Measurements from ENCODE around the gene NBEAL2.

The NBEAL2 gene

DNA sequence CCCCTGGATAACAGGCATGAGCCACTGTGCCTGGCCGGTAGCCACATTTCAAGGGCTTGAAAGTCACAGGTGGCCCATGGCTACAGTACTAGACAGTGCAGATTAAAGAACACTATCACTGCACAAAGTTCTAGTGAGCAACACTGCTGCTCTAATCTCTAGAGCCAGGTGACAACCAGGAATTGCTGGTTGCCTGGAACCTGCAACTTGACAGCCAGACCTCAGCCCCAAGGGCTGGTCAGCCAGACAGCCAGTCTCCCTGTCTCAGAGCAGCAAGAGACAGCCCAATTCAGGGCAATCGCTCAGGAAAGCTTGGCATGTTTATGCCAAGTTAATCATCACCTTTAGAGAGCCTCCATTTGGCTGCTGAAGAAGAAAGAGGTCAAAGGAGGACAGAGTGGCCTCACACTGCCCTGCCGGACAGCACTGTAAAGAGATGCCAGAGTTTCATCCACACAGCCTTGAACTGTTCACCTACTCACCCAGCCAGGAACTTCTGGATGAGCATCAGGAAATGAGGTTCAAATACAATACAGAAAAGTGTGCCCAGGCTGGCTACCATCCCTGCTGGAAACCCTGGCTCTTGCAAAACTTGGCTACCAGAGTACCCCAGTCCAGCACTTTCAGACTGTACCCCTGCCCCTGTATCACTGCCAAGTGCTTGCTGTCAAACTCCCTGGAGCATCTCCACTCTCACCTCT is 8.9 kb upstream of the NBEAL2 start:
- TF ChIP-seq POLR2A (IDR thresholded peaks at IDR 0.05; ENCODE audit: low read depth, low read length): no peak
- no peak for TF ChIP-seq POLR2AphosphoS5 (IDR thresholded peaks at IDR 0.05; ENCODE audit: low read depth, low read length)
- no peak for TF ChIP-seq TAF1 (IDR thresholded peaks at IDR 0.05; ENCODE audit: borderline replicate concordance, low read depth, low read length)
- FAIRE-seq: no peak
- DNase-seq (ENCODE audit: insufficient read length): no peak

DNA sequence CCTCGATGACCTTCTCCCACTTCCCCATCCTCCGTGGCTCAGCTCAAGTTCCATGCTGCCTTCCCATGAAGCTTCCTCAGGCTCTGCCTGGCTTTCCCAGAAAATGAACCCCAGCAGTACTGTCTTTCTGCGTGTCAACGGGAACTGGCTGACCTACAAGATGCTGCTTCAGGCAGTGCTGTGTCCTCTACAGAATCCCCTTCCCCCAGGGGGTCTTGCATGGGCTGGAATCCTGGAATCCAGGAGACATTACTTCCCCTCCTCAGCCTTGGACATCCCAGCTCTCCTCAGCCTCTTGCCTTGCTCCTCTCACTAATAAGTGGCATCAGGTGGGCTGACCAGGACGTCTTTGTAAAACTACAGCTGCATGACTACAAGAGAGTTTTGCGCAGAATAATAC is 8.3 kb upstream of the NBEAL2 start:
- no peak for TF ChIP-seq TAF1 (IDR thresholded peaks at IDR 0.05; ENCODE audit: borderline replicate concordance, low read depth, low read length)
- TF ChIP-seq POLR2AphosphoS5 (IDR thresholded peaks at IDR 0.05; ENCODE audit: low read depth, low read length): no peak
- no peak for TF ChIP-seq POLR2A (IDR thresholded peaks at IDR 0.05; ENCODE audit: low read depth, low read length)
- DNase-seq (ENCODE audit: insufficient read length): no peak
- FAIRE-seq: peak; percentile 65

DNA sequence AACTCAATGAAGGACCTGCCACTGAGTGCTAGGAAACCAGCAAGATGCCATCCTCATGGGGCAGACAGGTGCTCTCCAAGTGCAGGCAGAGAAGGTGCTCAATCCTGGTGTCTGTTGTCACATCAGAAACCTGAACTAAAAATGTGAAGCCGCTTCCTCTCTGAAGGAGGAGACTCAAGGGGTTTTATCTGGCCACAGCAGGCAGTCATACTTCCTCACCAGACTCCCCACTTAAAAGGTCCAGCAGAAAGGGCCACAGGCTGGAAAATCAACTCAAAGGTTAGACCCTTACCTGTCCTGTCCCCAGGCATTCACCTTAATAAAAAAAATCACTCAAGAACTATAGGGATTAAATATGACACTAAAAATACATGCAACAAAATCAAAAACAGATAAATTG is 7.7 kb upstream of the NBEAL2 start:
- FAIRE-seq: peak; percentile 69
- DNase-seq (ENCODE audit: insufficient read length): no peak
- TF ChIP-seq TAF1 (IDR thresholded peaks at IDR 0.05; ENCODE audit: borderline replicate concordance, low read depth, low read length) (no peak), POLR2A (IDR thresholded peaks at IDR 0.05; ENCODE audit: low read depth, low read length) (no peak)

DNA sequence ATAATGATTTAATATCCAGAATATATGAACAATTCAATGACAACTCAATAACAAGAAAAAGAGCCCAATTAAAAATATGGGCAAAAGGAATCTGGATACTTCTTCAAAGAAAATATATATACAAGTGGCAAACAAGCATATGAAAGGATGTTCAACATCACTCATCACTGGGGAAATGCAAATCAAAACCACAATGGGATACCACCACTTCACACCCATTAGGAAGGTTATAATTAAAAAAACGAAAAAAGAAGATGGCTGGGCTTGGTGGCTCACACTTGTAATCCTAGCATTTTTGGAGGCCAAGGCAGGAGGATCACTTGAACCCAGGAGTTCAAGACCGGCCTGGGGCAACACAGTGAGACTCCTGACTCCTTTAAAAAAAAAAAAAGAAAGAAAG is 7.1 kb upstream of the NBEAL2 start:
- FAIRE-seq: peak; percentile 54

DNA sequence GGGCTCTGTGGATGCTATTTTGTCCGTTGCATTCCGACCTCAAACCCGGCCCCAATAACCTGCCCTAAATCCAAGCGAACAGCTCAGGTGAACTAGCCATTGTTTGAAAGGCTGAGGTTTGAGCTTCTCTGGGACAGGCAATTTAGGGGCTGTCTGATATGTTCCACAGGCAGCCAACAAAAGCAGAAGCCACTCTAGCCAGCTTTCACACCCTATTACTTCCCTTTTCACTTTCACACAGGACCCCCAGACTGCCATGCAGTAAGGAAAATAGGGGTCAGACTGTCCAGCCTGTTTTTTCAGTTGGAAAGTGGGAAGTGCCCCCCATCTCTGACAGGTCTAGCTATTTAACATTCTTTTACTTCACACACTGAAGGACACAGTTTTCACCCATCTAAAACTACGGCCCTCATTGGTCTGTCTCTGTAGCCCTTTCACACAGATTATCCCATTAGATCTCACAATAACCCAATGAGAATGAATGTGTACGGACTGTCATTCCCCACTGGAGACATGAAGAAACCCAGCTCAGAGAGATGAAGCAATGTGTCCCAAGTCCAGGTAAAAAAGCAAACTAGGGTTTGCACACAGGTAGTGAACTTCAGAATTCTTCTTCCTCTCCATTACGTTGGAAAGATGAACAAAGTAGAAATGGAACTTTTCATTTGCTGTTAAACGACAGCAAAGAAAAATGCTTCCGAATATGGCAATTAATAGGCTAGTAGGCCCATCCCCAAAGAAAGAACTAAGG is 4.9 kb upstream of the NBEAL2 start:
- no peak for TF ChIP-seq POLR2AphosphoS5 (IDR thresholded peaks at IDR 0.05; ENCODE audit: low read depth, low read length)
- TF ChIP-seq POLR2A (IDR thresholded peaks at IDR 0.05; ENCODE audit: low read depth, low read length): peak; percentile 38; the same call in 1 of the 2 replicates
- no peak for DNase-seq (ENCODE audit: insufficient read length)
- peak; percentile 82 for FAIRE-seq

More for the DNA sequence above, 7.1 kb upstream of the NBEAL2 start:
- no peak for TF ChIP-seq POLR2A (IDR thresholded peaks at IDR 0.05; ENCODE audit: low read depth, low read length)
- TF ChIP-seq POLR2AphosphoS5 (IDR thresholded peaks at IDR 0.05; ENCODE audit: low read depth, low read length): no peak
- no peak for TF ChIP-seq TAF1 (IDR thresholded peaks at IDR 0.05; ENCODE audit: borderline replicate concordance, low read depth, low read length)
- DNase-seq (ENCODE audit: insufficient read length): no peak

DNA sequence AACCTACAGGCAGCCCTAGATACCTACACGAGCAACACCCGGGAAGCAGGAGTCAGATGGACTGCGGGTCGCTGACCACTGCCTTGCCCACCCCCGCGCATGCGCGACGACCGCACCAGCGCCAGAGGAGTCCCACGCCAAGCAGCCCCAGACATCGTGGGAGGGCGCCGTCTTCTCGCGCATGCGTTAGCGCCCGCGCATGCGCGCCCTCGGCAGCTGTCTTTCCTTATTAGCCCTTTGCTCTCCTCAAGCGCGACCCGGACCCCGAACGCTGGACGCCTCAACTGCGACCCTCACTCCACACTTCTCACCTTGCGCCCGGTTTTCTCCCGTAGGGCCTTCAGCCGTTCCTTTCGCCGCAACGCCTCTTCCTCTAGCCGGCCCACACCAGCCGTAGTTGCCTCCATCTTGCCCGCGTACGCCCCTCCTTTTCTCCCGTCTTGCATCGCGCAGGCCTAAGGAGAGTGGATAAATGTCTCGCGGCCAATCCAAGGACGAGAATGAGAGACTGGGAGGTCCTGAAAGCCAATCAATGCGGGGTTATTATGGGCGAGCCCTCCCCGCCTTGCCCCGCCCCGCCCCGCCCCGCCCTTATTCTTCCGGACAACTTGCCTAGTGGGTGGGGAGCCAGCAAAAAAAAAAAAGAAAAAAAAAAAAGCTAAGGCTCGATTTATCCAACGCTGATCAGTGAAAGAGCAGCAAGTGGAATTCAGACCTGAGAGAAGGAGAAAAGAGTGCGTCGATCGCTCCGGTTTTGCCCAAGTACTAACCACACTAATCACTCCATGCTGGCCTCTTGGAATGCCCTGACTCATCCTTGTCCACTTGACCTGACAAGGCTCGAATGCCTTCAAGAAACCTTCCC is 2.9 kb upstream of the NBEAL2 start, which contains the start of gene CCDC12:
Gene CCDC12 (minus strand): TSS at position 420 of the 865 bp plus-strand sequence. CDS start 13 bp downstream, at position 407.
- peak; percentile 79 for TF ChIP-seq TAF1 (IDR thresholded peaks at IDR 0.05; ENCODE audit: borderline replicate concordance, low read depth, low read length)
- peak; percentile 95 for TF ChIP-seq POLR2AphosphoS5 (IDR thresholded peaks at IDR 0.05; ENCODE audit: low read depth, low read length)
- TF ChIP-seq POLR2A (IDR thresholded peaks at IDR 0.05; ENCODE audit: low read depth, low read length): peak; percentile 90
- peak; percentile 94 for DNase-seq (ENCODE audit: insufficient read length)
- FAIRE-seq: peak; percentile 94

DNA sequence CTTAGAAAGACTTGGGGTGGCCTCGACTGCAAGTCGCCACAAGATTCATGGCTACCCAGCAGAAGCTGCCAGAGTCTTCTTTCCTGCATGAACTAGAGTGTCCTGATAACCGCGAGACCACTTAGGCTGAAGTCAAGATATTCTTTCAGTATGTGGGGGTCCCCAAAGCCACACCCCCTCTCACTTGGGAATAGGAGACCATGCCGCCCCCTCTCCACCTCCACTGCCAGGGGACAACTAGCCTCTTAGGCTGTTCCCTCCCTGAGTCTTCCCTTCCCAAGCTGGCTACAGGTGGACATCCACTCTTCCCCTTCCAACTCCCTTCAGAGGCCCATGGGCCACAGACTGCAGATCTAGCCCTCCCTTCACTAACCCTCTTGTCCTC is 1.7 kb upstream of the NBEAL2 start:
- TF ChIP-seq POLR2A (IDR thresholded peaks at IDR 0.05; ENCODE audit: low read depth, low read length) (no peak), TAF1 (IDR thresholded peaks at IDR 0.05; ENCODE audit: borderline replicate concordance, low read depth, low read length) (no peak), POLR2AphosphoS5 (IDR thresholded peaks at IDR 0.05; ENCODE audit: low read depth, low read length) (no peak)
- DNase-seq (ENCODE audit: insufficient read length) (no peak), FAIRE-seq (no peak)

DNA sequence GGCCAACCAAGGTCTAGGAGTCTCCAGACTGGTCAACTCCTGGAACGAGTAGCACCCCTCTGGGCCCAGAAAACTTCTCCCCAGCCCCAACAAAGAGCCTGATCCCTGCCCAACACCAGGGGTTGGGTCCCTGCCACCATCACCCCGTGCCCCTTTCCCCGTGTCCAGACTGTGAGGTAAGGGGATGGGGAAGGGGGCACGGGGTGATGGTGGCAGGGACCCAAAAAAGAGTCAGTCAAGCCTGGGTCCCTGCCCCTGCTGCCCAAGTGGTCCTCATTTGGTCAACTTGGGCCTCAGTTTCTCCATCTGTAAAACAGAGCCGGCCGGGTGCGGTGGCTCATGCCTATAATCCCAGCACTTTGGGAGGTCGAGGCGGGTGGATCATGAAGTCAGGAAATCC is 1.1 kb upstream of the NBEAL2 start:
- no peak for TF ChIP-seq POLR2A (IDR thresholded peaks at IDR 0.05; ENCODE audit: low read depth, low read length)
- no peak for TF ChIP-seq TAF1 (IDR thresholded peaks at IDR 0.05; ENCODE audit: borderline replicate concordance, low read depth, low read length)
- no peak for TF ChIP-seq POLR2AphosphoS5 (IDR thresholded peaks at IDR 0.05; ENCODE audit: low read depth, low read length)
- no peak for DNase-seq (ENCODE audit: insufficient read length)
- no peak for FAIRE-seq

DNA sequence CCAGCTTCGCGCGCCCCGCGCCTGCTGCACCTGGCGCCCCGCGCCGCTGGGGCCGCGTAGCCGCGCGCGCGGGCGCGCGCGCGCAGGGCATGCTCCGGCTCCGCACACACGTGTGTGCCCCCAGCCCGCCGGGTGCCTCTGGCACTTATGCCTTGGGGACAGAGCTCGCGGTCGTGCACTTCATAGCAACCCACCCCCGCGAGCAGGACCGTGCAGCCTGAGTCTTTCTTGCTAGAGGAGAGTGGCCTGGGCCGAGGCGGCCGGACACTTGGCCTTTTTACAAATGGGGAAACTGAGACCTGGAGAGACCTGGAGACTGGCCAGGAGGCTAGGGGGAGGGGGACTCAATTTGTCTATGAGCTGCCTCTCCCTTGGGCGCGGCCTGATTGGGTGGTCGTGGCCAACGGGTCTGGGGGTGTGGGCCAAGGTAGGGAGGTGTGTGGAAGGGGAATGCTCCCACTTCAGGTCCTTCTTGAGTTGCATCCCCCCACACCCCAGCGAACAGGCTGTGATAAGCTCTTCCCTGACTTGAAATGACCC is 562 bp downstream of the NBEAL2 start:
- FAIRE-seq: peak; percentile 57
- no peak for DNase-seq (ENCODE audit: insufficient read length)
- TF ChIP-seq POLR2A (IDR thresholded peaks at IDR 0.05; ENCODE audit: low read depth, low read length) (no peak), TAF1 (IDR thresholded peaks at IDR 0.05; ENCODE audit: borderline replicate concordance, low read depth, low read length) (no peak), POLR2AphosphoS5 (IDR thresholded peaks at IDR 0.05; ENCODE audit: low read depth, low read length) (no peak)

DNA sequence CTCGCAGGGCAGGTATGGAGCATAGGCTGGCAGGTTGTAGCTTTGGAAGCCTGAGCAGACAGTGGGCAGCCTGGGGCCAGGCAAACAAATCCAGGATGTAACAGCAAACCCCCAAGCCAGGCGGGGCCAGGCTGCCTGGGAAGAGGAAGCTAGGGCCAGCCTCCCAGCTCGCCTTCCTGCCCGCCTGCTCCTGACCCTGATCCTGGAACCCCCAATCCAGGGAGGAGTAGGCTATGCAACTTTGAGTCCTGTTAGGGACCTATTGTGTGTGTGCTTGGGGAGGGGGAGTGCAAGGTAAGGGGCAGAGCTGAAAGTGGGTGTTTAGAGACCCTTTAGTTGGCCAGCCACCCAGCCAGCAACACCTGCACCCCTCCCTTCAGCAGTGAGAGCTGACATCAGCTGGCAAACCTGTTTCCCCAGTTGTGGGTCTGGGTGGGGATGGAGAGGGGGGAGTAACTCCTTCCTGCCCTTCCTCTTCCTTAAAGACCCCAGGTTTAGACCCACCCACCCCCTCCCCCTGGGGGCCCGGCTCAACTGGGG is 2.5 kb downstream of the NBEAL2 start:
- TF ChIP-seq TAF1 (IDR thresholded peaks at IDR 0.05; ENCODE audit: borderline replicate concordance, low read depth, low read length) (no peak), POLR2A (IDR thresholded peaks at IDR 0.05; ENCODE audit: low read depth, low read length) (peak; percentile 41; the same call in 1 of the 2 replicates)
- FAIRE-seq: no peak
- DNase-seq (ENCODE audit: insufficient read length): no peak

DNA sequence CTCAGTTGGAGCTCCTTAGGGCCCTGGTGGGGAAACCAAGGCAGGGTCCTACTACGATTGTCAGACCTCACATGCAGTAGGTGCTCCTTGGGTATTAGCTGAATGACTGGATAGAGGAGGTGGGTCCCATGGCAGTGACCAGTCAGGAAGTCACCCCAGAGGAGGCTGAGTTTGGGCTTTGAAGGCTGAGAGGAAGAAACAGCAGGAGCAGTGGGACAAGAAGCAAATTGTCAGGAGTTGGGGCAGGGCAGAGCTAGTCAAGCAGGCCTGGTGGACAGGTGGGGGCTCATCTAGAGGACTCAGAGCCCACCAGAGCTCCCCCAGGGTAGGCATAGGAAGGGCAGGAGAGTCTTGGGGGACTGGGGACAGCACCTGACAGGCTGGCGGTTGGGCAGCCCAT is 3.1 kb downstream of the NBEAL2 start:
- DNase-seq (ENCODE audit: insufficient read length) (no peak), FAIRE-seq (no peak)
- TF ChIP-seq POLR2AphosphoS5 (IDR thresholded peaks at IDR 0.05; ENCODE audit: low read depth, low read length): no peak

All from GM12892 (cell line).